ENCODE results near the gene MSRB3. TPM values are rescaled to one million over a fixed set of nuclear protein-coding genes. Genes with fewer than 3 reads are reported as not detected.

The MSRB3 gene
- total and polyA plus RNA-seq, 2 of the 8 experiments (the other 6 are each of a cell fraction or from before 2014, with no cell fraction given): 0.32 to 1.2 TPM

DNA sequence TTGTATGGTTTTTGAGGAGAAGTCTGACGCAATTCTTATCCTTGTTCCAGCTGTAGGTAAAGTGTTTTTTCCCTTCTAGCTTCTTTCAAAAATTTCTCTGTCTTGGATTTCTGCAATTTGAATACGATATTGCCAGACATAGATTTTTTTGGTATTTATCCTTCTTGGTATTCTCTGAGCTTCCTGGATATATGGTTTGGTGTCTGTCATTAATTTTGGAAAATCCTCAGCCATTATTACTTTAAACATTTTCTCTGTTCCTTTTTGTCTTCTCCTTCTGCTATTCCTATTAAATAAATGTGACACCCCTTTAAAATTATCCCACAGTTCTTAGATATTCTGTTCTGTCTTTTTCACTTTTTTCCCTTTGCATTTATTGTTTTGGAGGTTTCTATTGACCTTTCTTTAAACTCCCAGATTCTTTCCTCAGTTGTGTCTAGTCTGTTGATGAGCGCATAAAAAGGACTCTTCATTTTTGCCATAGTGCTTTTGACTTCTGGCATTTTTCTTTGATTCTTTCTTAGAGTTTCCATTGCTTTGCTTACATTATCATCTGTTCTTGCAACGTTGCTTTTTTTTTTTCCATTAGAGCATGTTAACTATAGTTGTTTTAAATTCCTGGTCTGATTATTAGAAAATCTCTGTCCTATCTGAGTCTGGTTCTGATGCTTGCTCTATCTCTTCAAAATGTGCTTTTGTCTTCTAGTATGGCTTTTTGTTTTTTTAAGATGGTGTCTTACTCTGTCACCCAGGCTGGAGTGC is 129.1 kb downstream of the MSRB3 start:
- H2AK5ac ChIP-seq (ENCODE audit: low read depth, low read length): no peak overlapping the region
- FAIRE-seq (no peak), DNase-seq (ENCODE audit: low read depth in 1 of 2, low spot score in 2 of 2) (no peak)
- H3K23me2 ChIP-seq (ENCODE audit: low read depth, low read length): no peaks in the 10 kb centered on the region
- WGBS, 2 experiments (ENCODE audit: extremely low coverage in 1 of 2, insufficient coverage in 1 of 2, insufficient read length in 1 of 2, insufficient replicate concordance in 2 of 2, low coverage in 1 of 2, low lambda C conversion rate in 2 of 2, missing lambda C conversion rate in 1 of 2): 94% methylated on average over 4 of the region's 4 CpGs; no CpG with 5 or more reads in 1 of the 2 experiments
- H3K4me3 ChIP-seq (ENCODE audit: extremely low read depth in 1 of 4, insufficient read depth in 2 of 4, low read depth in 3 of 4, low read length in 4 of 4): no peak overlapping the region
- H2BK120ac ChIP-seq (replicated peaks; ENCODE audit: low read depth, low read length): no peak overlapping the region
- H2BK5ac ChIP-seq (ENCODE audit: low read depth, low read length): no peak overlapping the region
- no peak overlapping the region for H3K56ac ChIP-seq (replicated peaks; ENCODE audit: insufficient read length, low read depth, low read length)
- H3K79me2 ChIP-seq (ENCODE audit: control insufficient read depth in 1 of 2, insufficient read depth in 2 of 2, low read length in 2 of 2): no peaks in the 10 kb centered on the region
- TF ChIP-seq BACH1 (IDR thresholded peaks at IDR 0.05; ENCODE audit: low read length): no peak
- TF ChIP-seq, protein P1, sequence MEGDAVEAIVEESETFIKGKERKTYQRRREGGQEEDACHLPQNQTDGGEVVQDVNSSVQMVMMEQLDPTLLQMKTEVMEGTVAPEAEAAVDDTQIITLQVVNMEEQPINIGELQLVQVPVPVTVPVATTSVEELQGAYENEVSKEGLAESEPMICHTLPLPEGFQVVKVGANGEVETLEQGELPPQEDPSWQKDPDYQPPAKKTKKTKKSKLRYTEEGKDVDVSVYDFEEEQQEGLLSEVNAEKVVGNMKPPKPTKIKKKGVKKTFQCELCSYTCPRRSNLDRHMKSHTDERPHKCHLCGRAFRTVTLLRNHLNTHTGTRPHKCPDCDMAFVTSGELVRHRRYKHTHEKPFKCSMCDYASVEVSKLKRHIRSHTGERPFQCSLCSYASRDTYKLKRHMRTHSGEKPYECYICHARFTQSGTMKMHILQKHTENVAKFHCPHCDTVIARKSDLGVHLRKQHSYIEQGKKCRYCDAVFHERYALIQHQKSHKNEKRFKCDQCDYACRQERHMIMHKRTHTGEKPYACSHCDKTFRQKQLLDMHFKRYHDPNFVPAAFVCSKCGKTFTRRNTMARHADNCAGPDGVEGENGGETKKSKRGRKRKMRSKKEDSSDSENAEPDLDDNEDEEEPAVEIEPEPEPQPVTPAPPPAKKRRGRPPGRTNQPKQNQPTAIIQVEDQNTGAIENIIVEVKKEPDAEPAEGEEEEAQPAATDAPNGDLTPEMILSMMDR (IDR thresholded peaks at IDR 0.05; ENCODE audit: control extremely low read depth in 1 of 3, insufficient read depth in 1 of 3, low read depth in 1 of 3, low read length in 3 of 3): no peak
- H3K79me1 ChIP-seq (ENCODE audit: low read depth, low read length): no peaks in the 10 kb centered on the region
- no peak overlapping the region for H3K9ac ChIP-seq (replicated peaks in 1 of 4; ENCODE audit: extremely low read depth in 1 of 4, low read depth in 3 of 4, low read length in 3 of 4)
- no peak overlapping the region for H2BK12ac ChIP-seq (ENCODE audit: low read depth, low read length)
- no peak overlapping the region for H3K14ac ChIP-seq (ENCODE audit: insufficient read length)
- H3K4me1 ChIP-seq (replicated peaks in 1 of 4; ENCODE audit: control insufficient read depth in 3 of 4, insufficient read depth in 4 of 4, low read length in 3 of 4): no peaks in the 10 kb centered on the region
- H4K20me1 ChIP-seq (replicated peaks in 1 of 2; ENCODE audit: control insufficient read depth in 1 of 2, insufficient read depth in 2 of 2, low read length in 2 of 2): no peaks in the 10 kb centered on the region
- H3K4ac ChIP-seq (replicated peaks; ENCODE audit: insufficient read length, low read depth, low read length): no peak overlapping the region
- H3K18ac ChIP-seq (ENCODE audit: extremely low read depth, low read length): no peak overlapping the region
- H3K27me3 ChIP-seq (replicated peaks in 1 of 4; ENCODE audit: control insufficient read depth in 3 of 4, extremely low read depth in 1 of 4, insufficient read depth in 3 of 4, low read length in 3 of 4): no peaks in the 10 kb centered on the region
- H4K5ac ChIP-seq (ENCODE audit: insufficient read length, low read depth, low read length): no peak overlapping the region
- no peak overlapping the region for H3K23ac ChIP-seq (ENCODE audit: insufficient read length)
- ChIA-PET POLR2A (ENCODE audit: partially characterized antibody) (no interaction called here), CTCF (ENCODE audit: partially characterized antibody) (interaction anchor here (0.6 kb wide), 1 partner anchor 76 kb away, joined by 3 read pairs; no protein-coding TSS in a partner anchor)
- H3K36me3 ChIP-seq (ENCODE audit: control insufficient read depth in 2 of 4, insufficient read depth in 4 of 4, low read length in 3 of 4): no peaks in the 10 kb centered on the region
- no peak overlapping the region for H2BK20ac ChIP-seq (ENCODE audit: low read length)
- H3K9me3 ChIP-seq (ENCODE audit: insufficient read depth in 2 of 2, low read depth in 1 of 2, low read length in 1 of 2): 0 out of 4 replicates have a peak, but pooled peaks cover 0 to 5% of the 10 kb centered on the region in 2 experiments
- no peak overlapping the region for H3K4me2 ChIP-seq (ENCODE audit: insufficient read depth in 1 of 2, low read depth in 2 of 2, low read length in 2 of 2)
- no peak overlapping the region for H4K91ac ChIP-seq (replicated peaks; ENCODE audit: insufficient read length, low read length)
- no peak overlapping the region for H4K8ac ChIP-seq (ENCODE audit: extremely low read depth, insufficient read depth, low read length)
- no peak overlapping the region for H3K27ac ChIP-seq (ENCODE audit: low read depth, low read length)
- no peak overlapping the region for H2BK15ac ChIP-seq (ENCODE audit: low read length)
- H2AFZ ChIP-seq (ENCODE audit: low read length): no peak overlapping the region
